HG03432 (cell line): ENCODE measurements around the gene KDM6B.
"Not testable (repeated sequence)": the region's sequence is repeated elsewhere in the genome, so short reads cannot be mapped to it uniquely, and the experiment has no call there.

Experiments
- ATAC-seq: cut with Tn5 transposase; IDR thresholded peaks from one replicate; pipeline ENCODE4 v1.9.1; 2021; ENCODE audit warnings: mild to moderate bottlenecking, moderate library complexity; ENCODE audit not compliant: unreplicated experiment

Gene KDM6B

DNA sequence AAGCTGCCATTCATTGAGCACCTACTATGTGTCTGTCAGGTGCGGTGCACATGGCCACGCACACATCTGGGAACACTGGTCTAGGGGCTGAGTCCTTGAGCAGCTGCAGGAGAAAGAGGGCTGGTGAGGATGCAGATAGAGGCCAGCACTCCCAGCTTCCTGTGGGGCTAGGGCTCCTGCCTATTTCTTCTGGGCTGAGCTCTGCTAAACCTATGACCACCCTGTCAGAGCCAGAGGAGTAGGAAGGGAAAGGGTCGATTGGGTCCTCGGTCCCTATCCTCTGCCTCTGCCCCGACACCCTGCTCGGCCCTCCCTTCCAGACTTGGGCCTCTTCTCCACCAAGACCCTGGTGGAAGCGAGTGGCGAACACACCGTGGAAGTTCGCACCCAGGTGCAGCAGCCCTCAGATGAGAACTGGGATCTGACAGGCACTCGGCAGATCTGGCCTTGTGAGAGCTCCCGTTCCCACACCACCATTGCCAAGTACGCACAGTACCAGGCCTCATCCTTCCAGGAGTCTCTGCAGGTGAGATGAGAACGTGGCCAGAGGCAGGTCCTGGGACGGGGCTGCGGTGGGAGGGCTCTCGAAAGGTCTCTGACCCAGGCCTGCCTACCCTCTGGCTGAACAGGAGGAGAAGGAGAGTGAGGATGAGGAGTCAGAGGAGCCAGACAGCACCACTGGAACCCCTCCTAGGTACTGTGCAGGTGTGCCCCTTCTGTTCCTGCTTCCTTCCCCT, 16.9 kb downstream of the KDM6B start:
- ATAC-seq = peak; percentile 12

DNA sequence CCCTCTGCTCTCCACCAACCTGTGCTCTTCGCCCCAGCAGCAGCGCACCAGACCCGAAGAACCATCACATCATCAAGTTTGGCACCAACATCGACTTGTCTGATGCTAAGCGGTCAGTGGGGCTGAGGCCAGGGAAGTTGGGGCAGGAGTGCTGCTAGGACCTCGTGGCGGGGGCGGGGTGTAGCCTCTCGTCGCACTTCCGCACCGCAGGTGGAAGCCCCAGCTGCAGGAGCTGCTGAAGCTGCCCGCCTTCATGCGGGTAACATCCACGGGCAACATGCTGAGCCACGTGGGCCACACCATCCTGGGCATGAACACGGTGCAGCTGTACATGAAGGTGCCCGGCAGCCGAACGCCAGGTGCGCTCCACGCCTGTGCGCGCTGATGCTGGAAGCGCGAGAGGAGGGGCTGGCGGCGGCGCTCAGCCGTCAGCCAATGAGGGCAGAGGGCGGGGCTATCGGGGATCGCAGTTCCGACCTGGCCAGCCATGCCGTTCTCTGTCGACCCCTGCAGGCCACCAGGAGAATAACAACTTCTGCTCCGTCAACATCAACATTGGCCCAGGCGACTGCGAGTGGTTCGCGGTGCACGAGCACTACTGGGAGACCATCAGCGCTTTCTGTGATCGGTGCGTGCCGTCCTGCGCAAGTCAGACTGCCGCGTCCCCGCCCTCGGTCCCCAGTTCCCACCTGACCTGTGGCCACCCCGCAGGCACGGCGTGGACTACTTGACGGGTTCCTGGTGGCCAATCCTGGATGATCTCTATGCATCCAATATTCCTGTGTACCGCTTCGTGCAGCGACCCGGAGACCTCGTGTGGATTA, 17.6 kb downstream of the KDM6B start:
- peak; percentile 62 for ATAC-seq

DNA sequence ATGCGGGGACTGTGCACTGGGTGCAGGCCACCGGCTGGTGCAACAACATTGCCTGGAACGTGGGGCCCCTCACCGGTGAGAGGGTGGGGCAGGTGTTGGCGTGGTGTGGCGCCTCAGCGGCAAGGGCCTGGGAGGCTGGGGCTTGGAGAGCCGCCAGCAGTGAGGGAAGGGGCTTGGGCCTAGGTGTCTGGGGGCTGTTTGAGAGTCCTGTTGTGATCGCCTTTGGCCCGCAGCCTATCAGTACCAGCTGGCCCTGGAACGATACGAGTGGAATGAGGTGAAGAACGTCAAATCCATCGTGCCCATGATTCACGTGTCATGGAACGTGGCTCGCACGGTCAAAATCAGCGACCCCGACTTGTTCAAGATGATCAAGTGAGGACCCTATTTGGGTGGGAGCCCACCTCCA, 18.2 kb downstream of the KDM6B start:
- ATAC-seq = no peak

DNA sequence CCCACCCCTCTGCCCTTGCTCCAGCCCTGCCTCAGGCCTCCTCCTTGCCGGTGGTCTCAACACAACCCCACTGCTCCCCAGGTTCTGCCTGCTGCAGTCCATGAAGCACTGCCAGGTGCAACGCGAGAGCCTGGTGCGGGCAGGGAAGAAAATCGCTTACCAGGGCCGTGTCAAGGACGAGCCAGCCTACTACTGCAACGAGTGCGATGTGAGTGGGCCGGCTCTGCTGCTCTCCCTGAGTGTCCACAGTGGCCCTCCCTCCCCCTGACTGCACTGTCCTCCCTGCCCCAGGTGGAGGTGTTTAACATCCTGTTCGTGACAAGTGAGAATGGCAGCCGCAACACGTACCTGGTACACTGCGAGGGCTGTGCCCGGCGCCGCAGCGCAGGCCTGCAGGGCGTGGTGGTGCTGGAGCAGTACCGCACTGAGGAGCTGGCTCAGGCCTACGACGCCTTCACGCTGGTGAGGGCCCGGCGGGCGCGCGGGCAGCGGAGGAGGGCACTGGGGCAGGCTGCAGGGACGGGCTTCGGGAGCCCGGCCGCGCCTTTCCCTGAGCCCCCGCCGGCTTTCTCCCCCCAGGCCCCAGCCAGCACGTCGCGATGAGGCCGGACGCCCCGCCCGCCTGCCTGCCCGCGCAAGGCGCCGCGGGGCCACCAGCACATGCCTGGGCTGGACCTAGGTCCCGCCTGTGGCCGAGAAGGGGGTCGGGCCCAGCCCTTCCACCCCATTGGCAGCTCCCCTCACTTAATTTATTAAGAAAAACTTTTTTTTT, 19.1 kb downstream of the KDM6B start:
- no peak for ATAC-seq

DNA sequence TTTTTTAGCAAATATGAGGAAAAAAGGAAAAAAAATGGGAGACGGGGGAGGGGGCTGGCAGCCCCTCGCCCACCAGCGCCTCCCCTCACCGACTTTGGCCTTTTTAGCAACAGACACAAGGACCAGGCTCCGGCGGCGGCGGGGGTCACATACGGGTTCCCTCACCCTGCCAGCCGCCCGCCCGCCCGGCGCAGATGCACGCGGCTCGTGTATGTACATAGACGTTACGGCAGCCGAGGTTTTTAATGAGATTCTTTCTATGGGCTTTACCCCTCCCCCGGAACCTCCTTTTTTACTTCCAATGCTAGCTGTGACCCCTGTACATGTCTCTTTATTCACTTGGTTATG, 19.6 kb downstream of the KDM6B start:
- no peak for ATAC-seq

DNA sequence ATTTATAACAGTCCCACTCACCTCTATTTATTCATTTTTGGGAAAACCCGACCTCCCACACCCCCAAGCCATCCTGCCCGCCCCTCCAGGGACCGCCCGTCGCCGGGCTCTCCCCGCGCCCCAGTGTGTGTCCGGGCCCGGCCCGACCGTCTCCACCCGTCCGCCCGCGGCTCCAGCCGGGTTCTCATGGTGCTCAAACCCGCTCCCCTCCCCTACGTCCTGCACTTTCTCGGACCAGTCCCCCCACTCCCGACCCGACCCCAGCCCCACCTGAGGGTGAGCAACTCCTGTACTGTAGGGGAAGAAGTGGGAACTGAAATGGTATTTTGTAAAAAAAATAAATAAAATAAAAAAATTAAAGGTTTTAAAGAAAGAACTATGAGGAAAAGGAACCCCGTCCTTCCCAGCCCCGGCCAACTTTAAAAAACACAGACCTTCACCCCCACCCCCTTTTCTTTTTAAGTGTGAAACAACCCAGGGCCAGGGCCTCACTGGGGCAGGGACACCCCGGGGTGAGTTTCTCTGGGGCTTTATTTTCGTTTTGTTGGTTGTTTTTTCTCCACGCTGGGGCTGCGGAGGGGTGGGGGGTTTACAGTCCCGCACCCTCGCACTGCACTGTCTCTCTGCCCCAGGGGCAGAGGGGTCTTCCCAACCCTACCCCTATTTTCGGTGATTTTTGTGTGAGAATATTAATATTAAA, 20.2 kb downstream of the KDM6B start:
- no peak for ATAC-seq

DNA sequence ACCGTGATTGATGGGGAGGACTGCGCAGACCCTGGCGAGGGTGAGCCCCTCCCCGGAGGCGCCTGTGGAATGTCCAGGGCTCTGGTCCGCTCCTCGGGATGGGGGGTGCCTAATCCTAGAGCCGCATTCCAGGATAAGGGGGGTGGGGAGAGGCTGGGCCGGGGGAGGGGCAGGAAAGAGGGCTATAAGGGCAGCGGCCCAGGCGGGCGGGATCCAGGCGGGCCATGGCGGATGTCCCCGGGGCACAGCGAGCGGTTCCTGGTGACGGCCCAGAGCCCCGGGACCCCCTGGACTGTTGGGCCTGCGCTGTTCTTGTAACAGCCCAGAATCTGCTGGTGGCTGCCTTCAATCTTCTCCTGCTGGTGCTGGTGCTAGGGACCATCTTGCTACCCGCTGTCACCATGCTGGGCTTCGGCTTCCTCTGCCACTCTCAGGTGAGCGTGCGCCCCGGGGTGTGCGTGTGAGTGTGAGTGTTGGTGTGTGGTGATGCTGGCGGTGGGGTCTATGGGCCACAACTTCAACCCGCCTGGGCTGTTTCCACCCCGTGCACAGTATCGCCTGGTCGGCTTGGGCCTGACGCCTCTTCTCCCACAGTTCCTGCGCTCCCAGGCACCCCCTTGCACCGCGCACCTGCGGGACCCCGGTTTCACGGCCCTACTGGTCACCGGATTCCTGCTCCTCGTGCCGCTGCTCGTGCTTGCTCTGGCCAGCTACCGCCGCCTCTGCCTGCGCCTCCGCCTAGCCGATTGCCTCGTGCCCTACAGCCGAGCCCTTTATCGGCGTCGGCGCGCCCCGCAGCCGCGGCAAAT, 21.0 kb downstream of the KDM6B start, which contains the start of gene TMEM88:
TMEM88 (plus strand) TSS at position 216 of the 809 bp plus-strand sequence; CDS start at position 225, 9 bp downstream.
- no peak for ATAC-seq

DNA sequence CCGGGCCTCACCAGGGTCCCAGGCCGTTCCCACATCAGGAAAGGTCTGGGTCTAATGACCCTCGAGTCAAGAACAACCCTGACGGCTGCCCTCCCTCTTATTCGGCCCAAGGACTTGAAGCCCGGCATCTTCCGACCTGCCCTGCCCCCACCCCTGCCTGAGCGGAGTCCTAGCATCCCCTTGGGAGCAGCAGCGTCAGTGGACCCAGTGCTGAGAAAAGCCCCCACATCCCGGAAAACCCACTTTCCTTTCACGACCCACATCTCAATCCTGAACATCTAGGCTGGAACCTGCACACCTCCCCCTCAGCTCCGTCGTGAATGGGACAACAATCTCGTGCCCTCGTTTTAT, 21.6 kb downstream of the KDM6B start:
- no peak for ATAC-seq

DNA sequence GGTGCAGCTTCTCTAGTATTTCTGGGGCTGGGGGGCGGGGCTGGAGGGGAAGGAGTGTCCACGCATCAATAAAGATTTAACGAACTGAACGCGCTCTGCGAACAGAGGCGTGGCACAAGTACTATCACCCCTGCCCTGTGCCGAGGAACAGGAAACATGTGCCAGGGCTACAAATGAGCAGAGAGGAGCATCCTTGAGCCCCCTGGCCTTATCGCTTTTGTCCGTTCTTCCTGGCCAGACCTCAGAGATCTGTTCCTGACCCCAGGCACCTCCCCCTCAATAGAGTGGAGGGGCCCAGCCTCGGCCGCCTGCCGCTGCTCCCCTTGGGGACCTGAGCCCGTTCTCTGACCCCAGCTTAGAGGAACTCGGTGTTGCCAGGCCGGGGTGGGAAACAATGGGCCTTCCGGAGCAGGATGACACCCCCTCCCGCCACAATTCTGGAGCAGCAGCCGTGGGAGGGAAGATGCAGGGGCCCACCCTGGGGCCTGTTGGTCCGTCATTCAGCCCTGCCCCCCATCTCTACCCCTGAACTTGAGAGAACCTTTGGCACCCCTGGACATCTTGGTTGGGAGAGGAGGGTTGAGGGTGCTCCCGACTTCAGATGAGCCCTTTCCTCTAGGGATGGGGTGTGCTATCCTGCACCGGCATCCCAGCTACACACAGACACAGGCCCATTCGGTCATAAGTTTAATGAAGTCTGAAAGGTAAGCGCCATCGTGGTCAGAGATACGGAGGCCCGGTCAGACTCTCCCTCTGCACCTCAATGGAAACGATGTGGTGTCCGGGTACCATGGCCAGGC, 22.2 kb downstream of the KDM6B start:
- ATAC-seq = no peak

DNA sequence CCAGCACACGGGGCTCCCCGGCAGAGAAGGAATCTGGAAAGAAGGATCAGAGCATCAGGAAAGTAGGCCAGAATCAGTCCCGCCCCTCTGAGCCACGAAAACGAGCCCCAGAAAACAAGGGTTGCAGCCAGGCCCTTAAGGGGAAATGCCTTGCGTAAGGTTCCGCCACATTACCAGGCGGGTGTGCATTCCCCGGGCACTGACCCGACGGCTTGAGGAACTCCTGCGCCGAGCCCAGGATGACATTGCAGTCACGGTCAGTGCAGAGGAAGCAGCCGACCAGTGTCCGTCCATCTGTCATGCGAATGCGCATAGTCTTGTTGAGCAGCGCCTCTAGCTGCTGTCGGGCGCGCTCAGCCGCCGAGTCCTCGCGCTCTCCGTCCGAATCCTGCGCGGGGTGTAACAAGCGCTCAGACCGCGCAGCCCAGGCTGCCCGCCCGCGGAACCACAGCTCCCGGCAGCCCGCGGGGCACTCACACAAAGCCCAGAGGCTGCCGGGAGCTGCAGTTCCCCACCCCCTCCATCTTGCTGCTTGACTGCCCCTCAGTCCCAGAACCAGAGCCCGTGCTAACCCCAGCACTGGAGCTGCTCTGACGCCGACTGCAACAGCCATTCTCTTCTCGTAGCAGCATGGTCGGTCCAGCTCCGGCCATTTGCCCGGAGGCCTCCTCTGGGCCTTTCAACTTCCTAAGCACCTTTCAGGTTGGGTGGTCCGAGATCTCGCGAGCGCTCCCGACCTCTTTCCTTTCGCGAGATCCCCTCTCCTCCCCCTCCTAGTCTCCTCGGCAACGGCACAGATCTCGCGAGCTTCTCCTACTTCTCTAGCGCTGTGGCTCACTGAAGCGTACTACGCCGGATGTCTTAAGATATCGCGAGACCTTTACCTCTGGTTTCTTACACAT, 23.0 kb downstream of the KDM6B start, which contains the start of gene NAA38:
NAA38 (minus strand) TSS at position 749 of the 902 bp plus-strand sequence; CDS start at position 653, 96 bp downstream.
- peak; percentile 77 for ATAC-seq

DNA sequence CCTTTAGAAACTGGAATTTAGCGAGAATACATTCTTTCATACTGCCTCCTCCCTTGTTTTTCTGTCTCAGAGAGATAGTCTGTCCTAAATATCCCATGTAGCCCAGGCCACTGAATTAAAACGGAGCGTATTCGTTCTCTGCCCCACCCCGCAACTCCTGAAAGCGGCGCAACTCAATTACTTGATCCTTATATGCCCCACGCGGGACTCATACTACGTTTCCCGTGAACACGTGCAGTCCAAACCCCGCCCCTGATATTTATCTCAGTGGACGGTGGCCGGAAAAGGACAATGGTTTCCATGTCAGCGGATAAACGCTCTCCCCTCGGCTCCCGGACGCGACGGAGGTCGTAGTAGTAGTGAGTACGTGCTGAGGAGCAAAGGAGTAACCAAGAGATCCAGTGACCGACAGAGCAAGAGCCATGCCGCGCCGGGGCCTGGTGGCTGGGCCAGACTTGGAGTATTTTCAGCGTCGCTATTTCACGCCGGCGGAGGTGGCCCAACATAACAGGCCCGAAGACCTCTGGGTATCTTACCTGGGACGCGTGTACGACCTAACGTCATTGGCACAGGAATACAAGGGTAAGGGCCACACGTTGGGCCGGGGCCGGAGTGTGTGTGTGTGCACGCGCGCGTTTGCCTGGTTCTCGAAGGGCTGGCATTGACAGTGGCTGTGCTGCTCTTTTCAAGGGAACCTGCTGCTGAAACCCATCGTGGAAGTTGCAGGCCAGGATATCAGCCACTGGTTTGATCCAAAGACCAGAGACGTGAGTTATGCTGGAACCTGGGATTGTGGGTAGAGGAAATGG, 23.9 kb downstream of the KDM6B start, which contains the start of gene CYB5D1:
CYB5D1 (plus strand) TSS at position 291 of the 809 bp plus-strand sequence; CDS start at position 423, 132 bp downstream.
- peak; percentile 31 for ATAC-seq

DNA sequence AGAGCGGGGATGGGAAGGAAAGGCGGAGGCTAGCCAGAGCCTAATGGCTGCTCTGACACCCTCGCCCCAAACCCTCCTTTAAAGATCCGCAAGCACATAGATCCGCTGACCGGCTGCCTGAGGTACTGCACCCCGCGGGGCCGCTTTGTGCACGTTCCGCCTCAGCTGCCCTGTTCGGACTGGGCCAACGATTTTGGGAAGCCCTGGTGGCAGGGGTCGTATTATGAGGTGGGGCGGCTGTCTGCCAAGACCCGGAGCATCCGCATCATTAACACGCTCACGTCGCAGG, 24.4 kb downstream of the KDM6B start:
- no peak for ATAC-seq

DNA sequence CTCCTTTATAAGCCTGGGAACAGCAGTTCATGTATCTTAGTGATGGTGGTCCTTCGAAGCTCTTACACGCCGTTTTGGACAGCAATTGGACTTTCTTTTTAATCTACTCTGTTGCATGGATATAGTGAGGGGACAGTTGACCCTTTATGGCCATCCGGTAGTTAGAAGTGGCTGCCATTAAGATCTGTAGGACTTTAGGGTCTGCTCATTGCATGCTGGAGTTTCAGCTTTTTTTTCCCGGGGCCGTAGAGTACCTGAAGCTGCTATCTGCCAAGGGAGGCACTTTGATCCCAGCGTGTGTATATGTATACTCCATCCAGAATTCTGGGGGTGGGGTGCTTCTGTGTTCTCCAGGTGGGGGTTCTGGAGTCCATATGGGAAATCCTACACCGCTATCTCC, 25.0 kb downstream of the KDM6B start:
- ATAC-seq = no peak

DNA sequence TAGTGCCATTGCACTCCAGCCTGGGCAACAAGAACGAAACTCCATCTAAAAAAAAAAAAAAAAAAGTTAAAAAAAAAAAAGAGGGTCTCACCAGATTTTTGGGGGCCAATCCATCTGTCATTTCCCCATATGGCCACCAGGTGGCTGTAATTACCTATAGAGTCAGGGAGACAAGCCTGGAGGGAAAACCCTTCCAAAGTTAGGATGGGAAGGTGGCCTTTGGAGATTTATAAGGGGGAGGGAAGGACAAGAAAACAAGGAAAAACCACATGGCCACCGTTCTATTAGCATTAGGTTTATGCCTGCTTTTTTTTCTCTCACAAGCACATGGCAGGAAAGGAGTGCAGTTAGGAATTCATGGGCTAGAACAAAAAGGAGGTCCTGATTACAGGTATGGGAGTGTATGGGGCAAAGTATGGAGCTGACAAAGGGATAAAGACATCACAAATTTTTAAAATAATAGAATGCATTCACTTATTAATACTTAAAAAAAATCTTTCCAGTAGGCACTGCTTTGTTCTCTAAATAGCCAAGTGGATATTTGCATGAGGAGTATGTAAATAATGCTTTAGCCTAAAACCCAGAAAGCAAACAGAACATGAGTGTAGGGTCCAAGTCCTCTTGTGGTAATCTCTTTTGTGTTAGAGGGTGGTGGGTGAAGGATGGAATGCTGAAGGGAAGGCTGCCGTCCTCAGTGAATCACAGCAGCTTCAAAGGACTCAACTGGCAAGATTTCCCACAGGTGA, 28.8 kb downstream of the KDM6B start:
- no peak for ATAC-seq

DNA sequence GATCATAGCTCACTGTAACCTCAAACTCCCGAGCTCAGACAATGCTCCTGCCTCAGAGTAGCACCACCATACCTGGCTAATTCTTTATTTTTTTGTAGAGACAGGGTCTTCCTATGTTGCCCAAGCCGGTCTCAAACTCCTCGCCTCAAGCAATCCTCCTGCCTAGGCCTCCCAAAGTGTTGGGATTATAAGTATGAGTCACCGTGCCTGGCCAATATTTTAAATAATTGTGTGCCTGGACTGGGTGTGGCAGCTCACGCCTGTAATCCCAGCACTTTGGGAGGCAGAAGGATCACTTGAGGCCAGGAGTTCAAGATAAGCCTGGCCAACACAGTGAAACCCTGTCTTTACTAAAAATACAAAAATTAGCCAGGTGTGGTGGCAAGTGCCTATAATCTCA, 30.4 kb downstream of the KDM6B start:
- ATAC-seq = not testable (repeated sequence)

DNA sequence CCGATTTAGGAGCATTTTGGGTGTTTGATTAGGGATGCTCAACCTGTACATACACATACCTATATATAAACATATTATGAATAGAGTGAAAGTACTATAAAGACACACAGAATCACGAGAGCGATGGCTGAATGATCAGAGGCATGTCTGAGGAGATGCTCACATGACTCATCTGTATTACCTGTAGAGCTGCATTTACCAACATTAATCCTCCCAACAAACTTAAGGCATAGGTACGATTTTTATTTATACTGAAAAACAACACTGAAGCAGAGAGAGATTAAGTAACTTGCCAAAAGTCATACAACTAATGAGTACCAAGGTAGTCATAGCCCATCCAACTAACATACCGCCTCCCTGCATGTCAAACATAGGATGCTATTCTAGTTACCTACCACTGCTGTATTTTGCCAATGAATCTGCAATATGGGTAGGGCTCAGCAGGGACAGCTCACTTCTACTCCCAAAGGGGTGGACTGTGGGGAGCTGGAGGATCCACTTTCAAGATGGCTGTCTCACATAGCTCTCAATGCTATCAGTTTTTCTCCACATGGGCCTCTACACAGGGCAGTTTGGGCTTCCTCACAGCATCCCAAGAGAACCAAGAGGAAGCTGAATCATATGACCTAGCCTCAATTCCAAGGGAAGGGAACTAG, 31.1 kb downstream of the KDM6B start:
- no peak for ATAC-seq
